CD1c-positive myeloid dendritic cell (primary cell): ENCODE data around the gene IGF1R.

Experiments
- DNase-seq: peaks from one replicate; pipeline ENCODE4 v3.0.0-alpha.2; 2016; ENCODE audit errors: extremely low spot score

IGF1R gene

GRCh38 chr15:98909968-98910885 lies 261.9 kb downstream of the IGF1R start:
- DNase-seq, result no peak

- DNase-seq, result no peak
Measured at GRCh38 chr15:98914626-98915025, 266.3 kb downstream of the IGF1R start.

- DNase-seq, result no peak
Measured at GRCh38 chr15:98916826-98917225, 268.5 kb downstream of the IGF1R start.

- DNase-seq, result no peak
Measured at GRCh38 chr15:98917417-98917816, 269.1 kb downstream of the IGF1R start.

GRCh38 chr15:98920091-98920880 lies 271.9 kb downstream of the IGF1R start:
- no peak for DNase-seq

GRCh38 chr15:98923171-98923570 lies 274.8 kb downstream of the IGF1R start:
- DNase-seq, result no peak

GRCh38 chr15:98923579-98923978 lies 275.2 kb downstream of the IGF1R start:
- DNase-seq, result no peak

GRCh38 chr15:98924401-98925049 lies 276.2 kb downstream of the IGF1R start:
- no peak for DNase-seq

GRCh38 chr15:98926236-98926635 lies 277.9 kb downstream of the IGF1R start:
- no peak for DNase-seq

GRCh38 chr15:98927022-98927421 lies 278.7 kb downstream of the IGF1R start:
- peak; percentile 10 for DNase-seq

GRCh38 chr15:98927996-98928395 lies 279.7 kb downstream of the IGF1R start:
- DNase-seq, result no peak

GRCh38 chr15:98930576-98930975 lies 282.2 kb downstream of the IGF1R start:
- no peak for DNase-seq

- DNase-seq, result no peak
Measured at GRCh38 chr15:98931004-98931403, 282.7 kb downstream of the IGF1R start.

- no peak for DNase-seq
Measured at GRCh38 chr15:98933406-98933805, 285.1 kb downstream of the IGF1R start.

- no peak for DNase-seq
Measured at GRCh38 chr15:98935736-98936135, 287.4 kb downstream of the IGF1R start.

GRCh38 chr15:98937413-98938104 lies 289.2 kb downstream of the IGF1R start:
- no peak for DNase-seq

GRCh38 chr15:98938105-98938417 lies 289.7 kb downstream of the IGF1R start:
- no peak for DNase-seq

- no peak for DNase-seq
Measured at GRCh38 chr15:98938799-98939198, 290.5 kb downstream of the IGF1R start.

- no peak for DNase-seq
Measured at GRCh38 chr15:98939311-98940080, 291.2 kb downstream of the IGF1R start.

- no peak for DNase-seq
Measured at GRCh38 chr15:98941595-98942255, 293.4 kb downstream of the IGF1R start.

- no peak for DNase-seq
Measured at GRCh38 chr15:98942431-98942830, 294.1 kb downstream of the IGF1R start.
